ENCODE results near the gene MCRIP2.

- TF ChIP-seq POLR2A (IDR thresholded peaks at IDR 0.05) = no peak
- no peak for TF ChIP-seq CTCF (IDR thresholded peaks at IDR 0.05)
Measured at GRCh38 chr16:651844-652243, 10.2 kb downstream of the MCRIP2 start.

Measured in thyroid gland (tissue), 4 donors.